Adipocyte (in vitro differentiated cells): ENCODE data around the gene ANKRD34A.
"Not testable (repeated sequence)": the region's sequence is repeated elsewhere in the genome, so short reads cannot be mapped to it uniquely, and the experiment has no call there.

Source experiments
- DNase-seq: peaks from one replicate; pipeline ENCODE4 v3.0.0-alpha.2; 2015; ENCODE audit warnings: low read depth
- H3K27me3 ChIP-seq: replicated peaks from 2 replicates; pipeline ENCODE4 v1.7.0; 2013; ENCODE audit warnings: mild to moderate bottlenecking, low read length, moderate library complexity; ENCODE audit not compliant: control insufficient read depth, insufficient read depth
- H3K36me3 ChIP-seq: 2 replicates; pipeline ENCODE4 v1.7.0; 2013; ENCODE audit warnings: low read length, mild to moderate bottlenecking, moderate library complexity; ENCODE audit not compliant: control insufficient read depth, insufficient read depth, severe bottlenecking
- H3K4me1 ChIP-seq: 2 replicates; pipeline ENCODE4 v1.7.0; 2013; ENCODE audit warnings: mild to moderate bottlenecking, low read length, moderate library complexity; ENCODE audit not compliant: control insufficient read depth, insufficient read depth
- H3K4me3 ChIP-seq: 2 replicates; pipeline ENCODE4 v1.7.0; 2013; ENCODE audit warnings: mild to moderate bottlenecking, low read length, moderate library complexity
- H3K9ac ChIP-seq: 2 replicates; pipeline ENCODE4 v1.7.0; 2013; ENCODE audit warnings: mild to moderate bottlenecking, low read length, moderate library complexity
- H3K9me3 ChIP-seq: 2 replicates; pipeline ENCODE4 v1.7.0; 2013; ENCODE audit warnings: mild to moderate bottlenecking, low read length, moderate library complexity; ENCODE audit not compliant: control insufficient read depth

ANKRD34A gene

GRCh38 chr1:145935708-145936107, 28.7 kb downstream of the ANKRD34A start:
- Histone ChIP-seq H3K36me3 (peaks cover 30% of the 10 kb centered on the region), H3K4me1 (peaks cover 15% of the 10 kb centered on the region), H3K9ac (no peak overlapping the region), H3K4me3 (no peak overlapping the region), H3K27me3 (no peaks in the 10 kb centered on the region), H3K9me3 (no peaks in the 10 kb centered on the region)
- no peak for DNase-seq

- not testable (repeated sequence) for DNase-seq, H3K9ac ChIP-seq, H3K27me3 ChIP-seq, H3K4me3 ChIP-seq, H3K9me3 ChIP-seq
- peaks cover 30% of the 10 kb centered on the region for H3K36me3 ChIP-seq
- H3K4me1 ChIP-seq = peaks cover 21% of the 10 kb centered on the region
These were observed 31.8 kb downstream of the ANKRD34A start for GRCh38 chr1:145932522-145933009.

GRCh38 chr1:145927916-145928643, 36.3 kb downstream of the ANKRD34A start:
- Histone ChIP-seq H3K9me3 (no peaks in the 10 kb centered on the region), H3K9ac (peak overlapping the region; percentile 94), H3K36me3 (peaks cover 22% of the 10 kb centered on the region)

DNA sequence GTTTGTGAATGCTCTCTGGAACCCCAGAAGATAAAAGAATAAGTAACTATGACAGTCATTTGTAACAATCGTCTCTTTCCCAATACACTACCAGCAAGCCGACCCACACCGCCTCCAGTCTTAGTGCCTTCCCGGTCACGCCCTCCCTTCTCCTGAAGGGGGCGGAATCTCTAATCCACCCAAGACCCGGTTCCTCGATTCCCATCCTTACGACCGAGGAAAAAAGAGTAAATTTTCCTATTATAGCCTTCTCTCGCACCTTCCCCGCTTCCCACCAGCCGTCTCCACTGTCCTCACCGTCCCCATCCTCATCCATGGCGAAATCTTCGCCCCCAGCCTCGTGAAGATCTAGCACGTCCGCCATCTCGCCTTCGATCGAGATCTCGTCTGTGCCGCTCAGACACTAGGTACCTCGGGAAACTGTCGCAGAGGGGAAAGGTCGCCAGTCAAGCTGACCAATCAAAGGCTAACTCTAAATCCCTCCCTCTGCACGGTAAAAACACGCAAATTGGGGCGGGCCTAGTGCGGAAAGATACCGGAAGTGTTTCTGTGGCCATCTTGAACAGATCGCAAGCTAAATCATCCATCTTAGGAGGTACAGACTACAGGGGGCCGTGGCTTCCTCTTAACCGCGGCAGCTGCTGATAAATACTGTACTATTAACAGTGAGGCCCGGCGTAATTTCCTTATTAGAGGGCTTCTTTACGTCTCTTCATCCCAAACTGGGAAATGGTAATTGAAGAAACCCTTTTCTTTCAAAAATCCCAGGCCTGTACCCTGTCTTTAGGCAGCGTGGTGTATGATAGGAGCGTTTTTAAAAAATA, 37.1 kb downstream of the ANKRD34A start, which contains the start of gene RBM8A:
Gene RBM8A, minus strand, starts transcription at position 422 of the 824 bp plus-strand sequence. Its CDS starts 58 bp downstream, at position 364.
- DNase-seq = peak; percentile 99
- H3K27me3 ChIP-seq = no peaks in the 10 kb centered on the region
- H3K9me3 ChIP-seq = no peaks in the 10 kb centered on the region
- peaks cover 18% of the 10 kb centered on the region for H3K4me1 ChIP-seq
- H3K9ac ChIP-seq = peak within 1 kb of the TSS; percentile 94
- peaks cover 21% of the 10 kb centered on the region for H3K36me3 ChIP-seq
- peak within 1 kb of the TSS; percentile 92 for H3K4me3 ChIP-seq

More at GRCh38 chr1:145927916-145928643, 36.3 kb downstream of the ANKRD34A start:
- peak overlapping the region; percentile 92 for H3K4me3 ChIP-seq
- DNase-seq = no peak
- H3K4me1 ChIP-seq = peaks cover 14% of the 10 kb centered on the region
- H3K27me3 ChIP-seq = no peaks in the 10 kb centered on the region

GRCh38 chr1:145926686-145927062, 37.7 kb downstream of the ANKRD34A start:
- Histone ChIP-seq H3K4me3 (peak overlapping the region; percentile 92), H3K9me3 (no peaks in the 10 kb centered on the region), H3K9ac (peak overlapping the region; percentile 94), H3K4me1 (peaks cover 20% of the 10 kb centered on the region), H3K27me3 (no peaks in the 10 kb centered on the region), H3K36me3 (peaks cover 21% of the 10 kb centered on the region)
- DNase-seq = no peak

GRCh38 chr1:145922266-145922665, 42.1 kb downstream of the ANKRD34A start:
- Histone ChIP-seq H3K27me3 (no peaks in the 10 kb centered on the region), H3K4me3 (no peak overlapping the region), H3K9me3 (no peaks in the 10 kb centered on the region), H3K9ac (no peak overlapping the region), H3K36me3 (peaks cover 21% of the 10 kb centered on the region), H3K4me1 (peaks cover 34% of the 10 kb centered on the region)
- peak; percentile 55 for DNase-seq

DNA sequence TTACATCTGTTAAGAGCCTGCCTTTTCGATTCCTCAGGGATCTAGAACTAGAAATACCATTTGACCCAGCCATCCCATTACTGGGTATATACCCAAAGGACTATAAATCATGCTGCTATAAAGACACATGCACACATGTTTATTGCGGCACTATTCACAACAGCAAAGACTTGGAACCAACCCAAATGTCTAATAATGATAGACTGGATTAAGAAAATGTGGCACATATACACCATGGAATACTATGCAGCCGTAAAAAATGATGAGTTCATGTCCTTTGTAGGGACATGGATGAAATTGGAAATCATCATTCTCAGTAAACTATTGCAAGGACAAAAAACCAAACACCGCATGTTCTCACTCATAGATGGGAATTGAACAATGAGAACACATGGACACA, 44.1 kb downstream of the ANKRD34A start:
- H3K9ac ChIP-seq, H3K4me3 ChIP-seq, H3K27me3 ChIP-seq, DNase-seq, H3K9me3 ChIP-seq: not testable (repeated sequence)
- Histone ChIP-seq H3K4me1 (peaks cover 32% of the 10 kb centered on the region), H3K36me3 (peaks cover 23% of the 10 kb centered on the region)

DNA sequence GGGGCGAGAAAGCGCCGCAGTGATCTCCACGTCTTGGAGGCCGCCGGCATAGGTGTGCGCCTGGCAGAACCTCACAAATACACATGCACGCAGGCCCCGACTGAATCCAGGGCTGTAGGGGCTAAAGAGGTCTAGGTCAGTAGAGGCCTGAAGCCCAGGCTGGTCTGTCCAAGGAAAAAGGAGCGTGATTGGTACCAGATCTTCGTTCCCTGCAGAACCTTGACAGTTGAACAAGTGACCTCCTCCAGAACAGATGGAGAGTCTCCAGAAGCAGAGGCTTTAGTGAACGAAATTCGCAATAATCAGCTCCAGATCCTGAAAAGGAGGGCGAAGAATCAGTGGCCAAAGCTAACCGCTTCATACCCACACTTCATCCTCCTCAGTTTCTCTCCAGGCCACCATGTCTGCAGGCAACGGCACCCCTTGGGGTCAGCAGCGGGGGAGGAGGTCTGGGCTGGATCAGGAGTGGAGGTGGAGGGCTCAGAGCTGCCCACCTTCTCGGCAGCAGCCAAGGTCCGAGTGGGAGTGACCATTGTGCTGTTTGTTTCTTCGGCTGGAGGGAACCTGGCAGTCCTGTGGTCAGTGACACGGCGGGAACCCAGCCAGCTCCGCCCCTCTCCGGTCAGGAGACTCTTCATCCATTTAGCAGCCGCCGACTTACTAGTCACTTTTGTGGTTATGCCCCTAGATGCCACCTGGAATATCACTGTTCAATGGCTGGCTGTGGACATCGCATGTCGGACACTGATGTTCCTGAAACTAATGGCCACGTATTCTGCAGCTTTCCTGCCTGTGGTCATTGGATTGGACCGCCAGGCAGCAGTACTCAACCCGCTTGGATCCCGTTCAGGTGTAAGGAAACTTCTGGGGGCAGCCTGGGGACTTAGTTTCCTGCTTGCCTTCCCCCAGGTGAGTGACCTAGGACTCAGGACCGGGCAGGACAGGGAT, 45.1 kb downstream of the ANKRD34A start:
- H3K36me3 ChIP-seq = peaks cover 25% of the 10 kb centered on the region
- DNase-seq = peak; percentile 41
- no peaks in the 10 kb centered on the region for H3K27me3 ChIP-seq
- H3K9me3 ChIP-seq = no peaks in the 10 kb centered on the region
- peak overlapping the region; percentile 99 for H3K4me3 ChIP-seq
- H3K9ac ChIP-seq = peak overlapping the region; percentile 98
- H3K4me1 ChIP-seq = peaks cover 32% of the 10 kb centered on the region

GRCh38 chr1:145918144-145918991, 46.0 kb downstream of the ANKRD34A start, which contains the start of gene PEX11B:
PEX11B (minus strand) TSS chr1:145918717; CDS start chr1:145918688, 29 bp downstream.
- Histone ChIP-seq H3K4me3 (peak within 1 kb of the TSS; percentile 99), H3K36me3 (peaks cover 19% of the 10 kb centered on the region), H3K4me1 (peaks cover 32% of the 10 kb centered on the region), H3K27me3 (no peaks in the 10 kb centered on the region), H3K9ac (peak within 1 kb of the TSS; percentile 98), H3K9me3 (no peaks in the 10 kb centered on the region)
- peak; percentile 94 for DNase-seq

DNA sequence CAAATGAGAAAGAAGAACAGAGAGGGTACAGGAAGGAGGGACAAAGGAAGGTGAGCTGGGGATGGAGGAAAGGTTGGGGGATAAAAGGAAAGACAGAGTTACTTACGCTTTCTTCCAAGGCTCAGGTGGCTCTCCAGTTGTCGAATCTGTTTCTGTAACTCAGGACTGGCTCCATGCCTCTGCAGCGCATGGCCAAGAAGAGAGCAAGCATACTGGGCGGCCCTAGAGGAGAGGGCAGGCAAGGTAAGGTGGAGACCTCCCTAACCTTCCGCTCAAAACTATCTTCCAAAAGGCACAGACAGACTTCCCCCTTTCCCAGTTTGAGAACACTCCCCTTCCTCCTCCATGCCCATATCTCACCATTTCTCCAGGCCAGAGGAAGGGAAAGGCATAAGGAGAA, 46.8 kb downstream of the ANKRD34A start:
- no peaks in the 10 kb centered on the region for H3K9me3 ChIP-seq
- H3K9ac ChIP-seq = peak overlapping the region; percentile 98
- no peaks in the 10 kb centered on the region for H3K27me3 ChIP-seq
- no peak for DNase-seq
- peaks cover 23% of the 10 kb centered on the region for H3K36me3 ChIP-seq
- H3K4me1 ChIP-seq = peaks cover 32% of the 10 kb centered on the region
- H3K4me3 ChIP-seq = peak overlapping the region; percentile 99
